Immature natural killer cell (primary cell): Measurements from ENCODE around the gene IGF2BP2. TPM values are rescaled to one million over a fixed set of nuclear protein-coding genes. Genes with fewer than 3 reads are reported as not detected.
"Not testable (repeated sequence)": the region's sequence is repeated elsewhere in the genome, so short reads cannot be mapped to it uniquely, and the experiment has no call there.

ENCODE experiments used
- DNase-seq, 3 donors: peaks; one replicate each; pipeline ENCODE4 v3.0.0; 2022; ENCODE audit warnings: mixed read lengths in 1 of 3
- H3K27ac Mint-ChIP-seq, 6 donors: one replicate each; pipeline ENCODE4 v1.8.0; 2020; ENCODE audit warnings: mixed read lengths in 6 of 6, mild to moderate bottlenecking in 5 of 6, inconsistent platforms in 4 of 6, moderate library complexity in 3 of 6
- H3K27me3 Mint-ChIP-seq, 3 donors: one replicate each; pipeline ENCODE4 v1.8.0; 2020 to 2021; ENCODE audit warnings: low read depth in 3 of 3, mild to moderate bottlenecking in 3 of 3, mixed read lengths in 3 of 3, moderate library complexity in 3 of 3, inconsistent platforms in 1 of 3
- H3K36me3 Mint-ChIP-seq, 3 donors: one replicate each; pipeline ENCODE4 v1.8.0; 2020; ENCODE audit warnings: mixed read lengths in 3 of 3, inconsistent platforms in 2 of 3, mild to moderate bottlenecking in 2 of 3
- H3K4me1 Mint-ChIP-seq, 2 donors: one replicate each; pipeline ENCODE4 v1.8.0; 2020; ENCODE audit warnings: inconsistent platforms in 2 of 2, mild to moderate bottlenecking in 2 of 2, mixed read lengths in 2 of 2, moderate library complexity in 1 of 2
- H3K4me3 Mint-ChIP-seq, 5 donors: one replicate each; pipeline ENCODE4 v1.8.0; 2020; ENCODE audit warnings: mild to moderate bottlenecking in 5 of 5, mixed read lengths in 5 of 5, inconsistent platforms in 3 of 5, moderate library complexity in 3 of 5
- H3K9me3 Mint-ChIP-seq, 6 donors: one replicate each; pipeline ENCODE4 v1.8.0; 2020; ENCODE audit warnings: mild to moderate bottlenecking in 6 of 6, mixed read lengths in 6 of 6, inconsistent platforms in 4 of 6, moderate library complexity in 3 of 6
- polyA plus RNA-seq, 3 donors: library from polyadenylated mRNA; unstranded; fragments of 300-500 nt; fragmentation: Illumina TruSeq; gene quantifications; one replicate each; pipeline ENCODE4 v1.2.3, GENCODE V29; 2021

The IGF2BP2 gene
- polyA plus RNA-seq, 3 donors from 2014 or later: 0.42 to 0.86 (median 0.43) TPM

DNA sequence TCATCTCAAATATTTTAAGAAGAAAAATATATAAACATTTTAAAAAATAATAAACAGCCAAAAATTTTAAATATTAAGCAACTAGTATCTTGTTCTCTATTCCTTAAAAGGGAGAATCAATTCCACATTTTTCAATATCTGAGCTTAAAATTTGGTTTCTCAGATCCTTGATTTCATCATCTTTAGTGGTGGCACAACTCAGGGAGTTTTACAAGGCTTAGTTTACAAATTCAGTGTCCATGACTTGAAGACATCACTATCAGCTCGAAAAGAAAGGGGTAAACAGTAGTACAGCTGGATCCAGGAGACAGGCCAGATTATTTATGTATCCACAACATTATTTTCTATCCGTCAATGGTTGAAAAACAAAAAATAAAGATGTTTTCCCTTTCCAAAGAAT, 11.6 kb downstream of the IGF2BP2 start:
- Mint-ChIP-seq H3K9me3 (no peaks in the 10 kb centered on the region), H3K27me3 (peaks cover 0 to 5% (median 2%) of the 10 kb centered on the region in 3 donors), H3K27ac (no peak overlapping the region), H3K36me3 (no peaks in the 10 kb centered on the region), H3K4me3 (no peak overlapping the region), H3K4me1 (peaks cover 9 to 11% of the 10 kb centered on the region in 2 donors)
- no peak for DNase-seq

DNA sequence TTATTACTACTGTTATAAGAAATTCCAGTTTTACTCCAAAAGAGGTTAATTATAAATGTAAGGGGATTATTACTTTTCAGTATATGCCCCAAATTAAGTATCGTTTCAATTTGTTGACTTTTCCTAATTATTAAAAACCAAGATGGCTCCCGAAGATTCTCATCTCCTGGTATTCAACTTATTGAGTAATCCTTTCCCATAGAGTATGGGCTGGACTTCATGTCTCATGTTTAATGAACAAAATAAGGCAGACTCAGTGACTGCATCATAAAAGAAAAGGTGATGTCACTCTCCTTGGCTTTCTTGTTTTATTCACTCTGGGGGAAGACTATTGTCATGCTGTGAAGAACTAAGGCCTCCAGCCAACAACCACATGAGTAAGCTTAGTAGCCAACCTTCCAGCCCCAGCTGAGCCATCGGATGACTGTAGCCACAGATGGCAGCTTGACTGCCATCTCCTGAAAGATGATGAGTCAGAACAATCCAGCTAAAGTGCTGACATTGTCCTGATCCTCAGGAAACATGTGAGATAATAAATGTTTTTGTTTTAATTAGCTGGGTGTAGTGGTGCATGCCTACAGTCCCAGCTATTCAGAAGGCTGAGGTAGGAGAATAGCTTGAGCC, 17.3 kb downstream of the IGF2BP2 start:
- Mint-ChIP-seq H3K4me3 (no peak overlapping the region), H3K4me1 (no peaks in the 10 kb centered on the region), H3K9me3 (no peaks in the 10 kb centered on the region), H3K36me3 (no peaks in the 10 kb centered on the region), H3K27ac (no peak overlapping the region), H3K27me3 (peaks cover 0 to 5% (median 0%) of the 10 kb centered on the region in 3 donors)
- no peak for DNase-seq

DNA sequence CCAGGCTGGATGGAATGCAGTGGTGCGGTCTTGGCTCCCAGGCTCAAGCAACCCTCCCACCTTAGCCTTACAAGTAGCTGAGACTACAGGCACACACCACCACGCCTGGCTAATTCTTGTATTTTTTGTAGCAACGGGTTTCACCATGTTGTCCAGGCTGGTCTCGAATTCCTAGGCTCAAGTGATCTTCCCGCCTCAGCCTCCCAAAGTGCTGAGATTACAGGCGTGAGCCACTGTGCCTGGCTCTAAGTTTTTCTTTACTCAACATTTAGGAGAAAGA, 26.1 kb downstream of the IGF2BP2 start:
- H3K4me3 Mint-ChIP-seq, DNase-seq, H3K9me3 Mint-ChIP-seq, H3K27ac Mint-ChIP-seq, H3K36me3 Mint-ChIP-seq, H3K4me1 Mint-ChIP-seq: not testable (repeated sequence)
- peaks cover 0 to 16% (median 3%) of the 10 kb centered on the region in 3 donors for H3K27me3 Mint-ChIP-seq

DNA sequence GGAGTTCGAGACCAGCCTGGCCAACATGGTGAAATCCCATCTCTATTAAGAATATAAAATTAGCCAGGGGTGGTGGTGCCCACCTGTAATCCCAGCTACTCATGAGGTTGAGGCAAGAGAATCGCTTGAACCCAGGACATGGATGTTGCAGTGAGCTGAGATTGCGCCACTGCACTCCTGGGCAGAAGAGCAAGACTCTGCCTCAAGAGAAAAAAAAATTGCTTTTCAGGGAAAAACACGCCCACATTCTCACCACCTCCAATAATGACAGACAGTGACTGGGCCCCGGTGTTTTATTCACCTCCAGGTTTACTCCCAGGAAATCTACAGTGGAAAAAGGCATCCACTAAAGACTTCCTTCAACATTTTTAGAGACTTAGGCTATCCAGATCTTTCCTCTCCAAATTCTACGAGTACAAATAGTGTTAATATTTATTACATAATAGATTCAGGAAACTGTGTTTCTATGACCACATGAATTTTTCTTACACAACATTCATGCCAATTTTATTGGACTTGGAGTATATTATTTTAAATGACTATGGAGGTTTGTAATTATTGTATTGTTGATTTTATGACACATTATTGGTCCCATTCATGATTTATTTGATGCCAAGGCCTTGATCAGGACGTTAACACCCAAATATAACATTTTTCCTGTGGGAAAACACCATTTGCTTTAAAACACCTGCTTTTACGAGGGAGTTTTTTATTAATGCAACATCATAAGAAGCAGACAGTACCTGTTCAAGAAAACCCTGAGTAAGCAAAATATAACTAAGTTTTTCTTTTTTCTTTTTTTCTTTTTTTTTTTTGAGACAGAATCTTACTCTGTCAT, 26.6 kb downstream of the IGF2BP2 start:
- Mint-ChIP-seq H3K36me3 (no peaks in the 10 kb centered on the region), H3K4me3 (no peak overlapping the region), H3K9me3 (no peaks in the 10 kb centered on the region), H3K4me1 (peaks cover 5 to 8% of the 10 kb centered on the region in 2 donors), H3K27me3 (peaks cover 0 to 13% (median 3%) of the 10 kb centered on the region in 3 donors), H3K27ac (no peak overlapping the region)
- no peak for DNase-seq

DNA sequence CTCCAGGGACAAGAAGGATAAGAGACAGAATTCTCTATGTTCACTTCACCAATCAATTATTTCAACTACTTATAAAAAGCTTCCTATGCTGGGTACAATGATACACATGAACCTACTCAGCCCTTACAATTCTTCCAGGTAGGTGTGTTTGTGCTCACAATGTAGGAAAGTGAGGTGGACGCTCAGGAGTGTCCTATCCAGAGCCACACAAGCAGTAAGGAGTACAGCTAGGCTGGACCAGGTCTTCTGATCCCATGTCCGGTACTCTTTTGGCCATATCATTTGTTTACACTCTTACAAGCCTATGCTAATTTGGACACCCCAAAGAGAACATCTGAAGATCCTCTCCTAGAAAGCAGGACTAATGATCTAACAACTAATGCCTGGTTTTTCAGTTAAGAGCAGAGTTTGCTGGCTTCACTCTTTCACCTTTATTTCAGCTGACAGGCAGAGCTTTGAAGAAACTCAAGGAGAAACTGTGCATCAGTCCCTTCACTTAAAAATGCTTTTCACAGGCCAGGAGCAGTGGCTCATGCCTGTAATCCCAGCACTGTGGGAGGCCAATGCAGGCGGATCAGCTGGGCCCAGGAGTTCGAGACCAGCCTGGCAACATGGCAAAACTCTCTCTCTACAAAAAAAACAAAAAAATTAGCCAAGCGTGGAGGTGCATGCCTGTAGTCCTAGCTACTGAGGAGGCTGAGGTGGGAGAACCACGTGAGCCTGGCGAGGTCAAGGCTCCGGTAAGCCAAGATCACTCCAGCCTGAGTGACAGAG, 27.5 kb downstream of the IGF2BP2 start:
- Mint-ChIP-seq H3K36me3 (no peaks in the 10 kb centered on the region), H3K27ac (no peak overlapping the region), H3K4me1 (peaks cover 5 to 8% of the 10 kb centered on the region in 2 donors), H3K4me3 (no peak overlapping the region), H3K9me3 (no peaks in the 10 kb centered on the region), H3K27me3 (peaks cover 0 to 16% (median 3%) of the 10 kb centered on the region in 3 donors)
- DNase-seq: no peak

DNA sequence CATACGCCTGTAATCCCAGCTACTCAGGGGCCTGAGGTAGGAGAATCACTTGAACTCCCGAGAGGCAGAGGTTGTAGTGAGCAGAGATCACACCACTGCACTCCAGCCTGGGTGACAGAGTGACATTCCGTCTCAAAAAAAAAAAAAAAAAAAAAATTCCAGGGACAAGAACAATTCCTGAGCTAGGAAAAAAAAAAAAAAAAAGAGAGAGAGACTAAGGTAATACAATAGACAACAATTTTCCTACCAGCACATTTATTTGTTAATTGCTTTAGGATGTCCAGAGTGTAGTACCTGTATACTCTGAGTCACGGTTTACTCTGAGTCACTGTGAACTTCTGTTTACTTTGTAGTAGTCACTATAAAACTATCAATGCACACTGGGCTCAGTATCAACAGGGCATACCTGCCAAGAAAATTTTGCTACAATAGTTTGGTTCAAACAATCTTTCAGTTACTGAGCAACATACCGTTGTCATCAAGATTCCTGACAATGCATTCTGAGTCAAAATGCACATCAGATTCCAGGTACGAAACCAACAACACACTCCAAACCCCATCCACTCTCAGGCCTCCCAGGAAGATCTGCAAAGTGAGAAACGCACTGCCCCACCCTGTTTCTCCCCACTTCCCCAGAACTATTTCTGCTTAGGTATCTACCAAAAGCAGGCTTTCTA, 28.3 kb downstream of the IGF2BP2 start:
- Mint-ChIP-seq H3K4me1 (peaks cover 5 to 8% of the 10 kb centered on the region in 2 donors), H3K36me3 (no peaks in the 10 kb centered on the region), H3K4me3 (no peak overlapping the region), H3K27me3 (peaks cover 0 to 16% (median 3%) of the 10 kb centered on the region in 3 donors), H3K9me3 (no peaks in the 10 kb centered on the region), H3K27ac (no peak overlapping the region)
- DNase-seq: no peak

DNA sequence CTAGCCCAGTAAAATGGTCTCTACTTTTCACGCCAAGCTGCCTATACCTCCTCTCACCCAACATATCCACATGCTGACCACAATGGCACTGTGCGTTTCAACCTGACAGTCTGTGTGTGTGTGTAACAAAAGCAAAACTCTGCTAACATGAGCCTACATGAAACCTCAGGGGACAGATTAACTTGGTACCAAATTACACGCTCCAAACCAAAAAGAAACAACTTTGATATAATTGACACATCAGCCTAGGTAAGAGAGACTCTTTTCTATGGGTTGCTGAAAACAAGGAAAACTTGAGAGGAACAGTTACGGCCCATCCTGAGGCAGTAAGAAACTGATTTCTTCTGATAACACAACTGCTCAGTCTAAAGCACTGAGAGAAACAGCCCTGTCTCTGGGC, 31.5 kb downstream of the IGF2BP2 start:
- Mint-ChIP-seq H3K4me3 (no peak overlapping the region), H3K9me3 (no peaks in the 10 kb centered on the region), H3K27me3 (peaks cover 0 to 18% (median 0%) of the 10 kb centered on the region in 3 donors)

DNA sequence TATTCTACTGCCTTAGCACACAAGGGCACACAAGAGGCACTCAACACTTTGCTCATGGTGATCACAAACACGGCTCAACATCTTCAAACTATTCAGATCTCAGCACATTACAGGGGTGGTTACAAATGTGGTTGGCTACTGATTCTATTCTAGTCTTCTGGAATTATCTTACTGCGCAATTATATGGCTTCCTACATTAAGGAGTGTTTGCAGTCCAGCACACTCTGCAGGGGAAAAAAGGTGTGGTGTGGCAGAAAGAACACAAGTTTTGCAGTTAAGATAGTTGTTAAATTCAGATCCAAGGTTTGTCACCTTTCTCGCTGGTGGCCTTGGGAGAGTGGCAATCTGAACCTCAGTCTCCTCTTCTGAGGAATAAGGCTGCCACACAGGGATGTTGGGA, 31.9 kb downstream of the IGF2BP2 start:
- Mint-ChIP-seq H3K27me3 (peaks cover 0 to 18% (median 0%) of the 10 kb centered on the region in 3 donors), H3K27ac (no peak overlapping the region), H3K36me3 (no peaks in the 10 kb centered on the region), H3K9me3 (no peaks in the 10 kb centered on the region), H3K4me1 (peaks cover 5 to 8% of the 10 kb centered on the region in 2 donors), H3K4me3 (no peak overlapping the region)
- no peak for DNase-seq

More for the DNA sequence above, 31.5 kb downstream of the IGF2BP2 start:
- Mint-ChIP-seq H3K4me1 (peaks cover 5 to 8% of the 10 kb centered on the region in 2 donors), H3K36me3 (no peaks in the 10 kb centered on the region), H3K27ac (no peak overlapping the region)
- no peak for DNase-seq

DNA sequence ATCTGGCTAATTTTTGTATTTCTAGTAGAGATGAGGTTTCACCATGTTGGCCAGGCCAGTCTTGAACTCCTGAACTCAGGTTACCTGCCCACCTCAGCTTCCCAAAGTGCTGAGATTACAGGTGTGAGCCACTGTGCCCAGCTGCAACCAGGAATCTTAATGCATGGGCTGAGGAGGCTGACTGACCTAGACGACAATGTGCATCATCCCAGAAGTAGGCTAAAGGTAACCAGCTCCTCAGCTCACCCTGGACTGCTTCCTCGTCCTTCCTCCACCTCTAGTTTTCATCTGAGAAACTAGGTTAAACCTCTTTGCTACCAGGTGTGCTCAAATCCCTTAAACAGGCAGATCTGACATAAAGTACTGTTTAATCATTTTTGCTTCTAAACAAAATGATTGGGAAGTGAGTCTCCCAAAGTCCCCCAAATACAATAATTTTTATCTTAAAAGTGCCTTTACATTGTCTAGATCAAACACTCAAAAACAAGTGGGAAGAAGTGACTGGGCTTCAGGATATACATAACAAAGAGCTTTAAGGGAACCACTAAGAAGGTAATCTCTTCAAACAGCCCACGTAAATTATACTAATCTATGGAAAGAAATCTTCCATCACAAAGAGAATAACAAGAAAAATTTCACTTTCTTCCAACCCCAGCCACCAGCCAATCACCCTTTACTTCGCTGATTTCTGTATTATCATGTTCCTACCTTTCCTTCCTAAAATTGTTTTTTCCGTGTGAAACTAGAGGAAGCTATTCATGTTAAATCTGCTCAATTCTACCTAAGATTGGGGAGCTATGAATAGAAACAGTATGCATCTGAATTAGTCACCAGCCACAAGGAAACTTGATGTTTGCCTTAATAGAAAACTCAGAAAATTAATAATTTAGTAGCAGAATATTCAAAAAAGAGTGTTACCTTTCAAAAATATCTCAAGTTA, 34.7 kb downstream of the IGF2BP2 start:
- Mint-ChIP-seq H3K9me3 (no peaks in the 10 kb centered on the region), H3K36me3 (no peaks in the 10 kb centered on the region), H3K4me3 (no peak overlapping the region), H3K27me3 (peaks cover 0 to 5% (median 0%) of the 10 kb centered on the region in 3 donors), H3K4me1 (peaks cover 2 to 5% of the 10 kb centered on the region in 2 donors), H3K27ac (no peak overlapping the region)
- no peak for DNase-seq

DNA sequence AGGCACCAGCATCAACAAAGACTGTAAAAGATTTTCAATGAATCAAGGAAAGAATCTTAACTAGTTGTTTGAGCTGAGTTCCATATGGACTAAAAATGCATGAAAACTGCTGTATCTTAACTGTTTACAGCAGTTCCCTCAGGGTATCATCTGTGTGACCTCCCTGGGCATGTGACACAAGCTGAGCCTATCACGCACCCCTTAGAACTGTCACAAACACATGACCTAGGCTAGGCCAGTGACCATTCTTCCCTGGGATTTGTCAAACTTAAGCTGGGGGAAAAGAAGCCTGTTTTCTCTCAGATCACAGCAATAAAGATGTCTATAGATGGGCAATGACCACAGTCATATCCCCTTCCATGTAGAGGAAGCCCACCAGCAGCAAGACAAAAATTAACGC, 35.7 kb downstream of the IGF2BP2 start:
- Mint-ChIP-seq H3K4me3 (no peak overlapping the region), H3K9me3 (no peaks in the 10 kb centered on the region), H3K27ac (no peak overlapping the region), H3K36me3 (no peaks in the 10 kb centered on the region), H3K27me3 (peaks cover 0 to 5% (median 0%) of the 10 kb centered on the region in 3 donors), H3K4me1 (no peaks in the 10 kb centered on the region)
- no peak for DNase-seq

DNA sequence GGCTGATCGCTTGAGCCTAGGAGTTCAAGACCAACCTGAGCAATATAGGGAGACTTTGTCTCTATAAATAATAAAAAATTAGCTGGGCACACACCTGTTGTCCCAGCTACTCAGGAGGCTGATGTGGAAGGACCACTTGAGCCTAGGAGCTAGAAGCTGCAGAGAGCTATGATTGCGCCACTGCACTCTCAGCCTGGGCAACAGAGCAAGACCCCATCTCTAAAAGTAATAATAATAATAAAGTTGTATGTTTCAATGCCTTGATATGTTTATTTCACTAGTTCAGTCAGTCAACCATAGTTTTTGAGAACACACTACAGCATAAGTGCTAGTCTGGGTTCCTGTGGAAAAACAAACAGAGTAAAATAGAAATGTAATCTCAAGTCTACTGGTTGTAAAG, 36.5 kb downstream of the IGF2BP2 start:
- DNase-seq: no peak
- Mint-ChIP-seq H3K27me3 (peaks cover 0 to 5% (median 2%) of the 10 kb centered on the region in 3 donors), H3K36me3 (no peaks in the 10 kb centered on the region), H3K27ac (no peak overlapping the region), H3K4me1 (no peaks in the 10 kb centered on the region), H3K9me3 (no peaks in the 10 kb centered on the region), H3K4me3 (no peak overlapping the region)

DNA sequence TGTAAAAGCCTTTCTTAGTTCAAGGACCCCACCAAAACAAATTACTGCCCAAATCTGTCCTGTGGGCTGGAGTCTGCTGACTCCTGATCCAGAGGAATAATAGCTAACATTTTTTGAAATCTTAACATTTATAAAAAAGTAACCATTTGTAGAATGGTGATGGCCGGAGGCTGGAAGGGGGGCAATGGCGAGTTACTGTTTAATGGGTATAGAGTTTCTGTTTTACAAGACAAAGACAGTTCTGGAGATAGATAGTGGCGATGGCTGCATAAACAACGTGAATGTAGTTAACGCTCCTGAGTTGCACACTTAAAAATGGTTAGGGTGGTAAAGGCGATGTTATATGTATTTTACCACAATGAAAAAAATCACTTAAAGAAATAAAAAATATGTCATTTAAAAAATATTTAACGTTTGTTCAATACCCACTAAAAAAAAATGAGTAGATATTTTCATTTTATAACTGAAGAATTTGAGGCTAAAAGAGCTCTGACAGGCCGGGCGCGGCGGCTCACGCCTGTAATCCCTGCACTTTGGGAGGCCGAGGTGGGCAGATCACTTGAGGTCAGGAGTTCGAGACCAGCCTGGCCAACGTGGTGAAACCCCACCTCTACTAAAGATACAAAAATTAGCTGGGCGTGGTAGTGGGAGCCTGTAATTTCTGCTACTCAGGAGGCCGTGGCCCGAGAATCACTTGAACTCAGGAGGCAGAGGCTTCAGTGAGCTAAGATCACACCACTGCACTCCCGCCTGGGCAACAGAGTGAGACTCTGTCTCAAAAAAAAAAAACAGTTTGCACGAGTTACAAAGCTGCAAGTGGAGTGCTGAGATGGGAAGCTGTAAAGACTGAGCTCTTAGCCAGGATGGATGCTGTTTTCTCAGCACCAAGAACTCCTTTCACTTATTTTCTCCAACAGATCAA, 37.6 kb downstream of the IGF2BP2 start:
- Mint-ChIP-seq H3K9me3 (no peaks in the 10 kb centered on the region), H3K27ac (no peak overlapping the region), H3K4me1 (no peaks in the 10 kb centered on the region), H3K36me3 (no peaks in the 10 kb centered on the region), H3K4me3 (no peak overlapping the region), H3K27me3 (peaks cover 0 to 2% (median 2%) of the 10 kb centered on the region in 3 donors)
- DNase-seq: no peak
